ENCODE data around the gene ATP6V0A4.

- TF ChIP-seq CTCF (IDR thresholded peaks at IDR 0.05; ENCODE audit: low read length) (no peak), EZH2 (IDR thresholded peaks at IDR 0.05; ENCODE audit: borderline replicate concordance, low read length) (no peak)
These were observed 129.8 kb downstream of the ATP6V0A4 start for GRCh38 chr7:138668229-138668596.
